GM12801 (cell line): Measurements from ENCODE around the gene ARMC3.

ENCODE experiments used
- CTCF ChIP-seq: IDR thresholded peaks from one replicate; pipeline ENCODE4 v1.5.1; 2011; ENCODE audit warnings: control low read depth; ENCODE audit not compliant: insufficient read length; ENCODE audit errors: extremely low read depth

Gene ARMC3

GRCh38 chr10:22934726-22935125 lies 6.9 kb downstream of the ARMC3 start:
- TF ChIP-seq CTCF = no peak

- no peak for TF ChIP-seq CTCF
Measured at GRCh38 chr10:22942437-22942836, 14.6 kb downstream of the ARMC3 start.

GRCh38 chr10:22945934-22946673 lies 18.3 kb downstream of the ARMC3 start:
- TF ChIP-seq CTCF = no peak

- TF ChIP-seq CTCF = no peak
Measured at GRCh38 chr10:22954970-22955369, 27.1 kb downstream of the ARMC3 start.

- no peak for TF ChIP-seq CTCF
Measured at GRCh38 chr10:22958338-22958737, 30.5 kb downstream of the ARMC3 start.

- TF ChIP-seq CTCF = no peak
Measured at GRCh38 chr10:22959292-22959691, 31.4 kb downstream of the ARMC3 start.

GRCh38 chr10:22959950-22960349 lies 32.1 kb downstream of the ARMC3 start:
- no peak for TF ChIP-seq CTCF
